Kidney epithelial cell (primary cell): ENCODE measurements around the gene RAI1. TPM values are rescaled to one million over a fixed set of nuclear protein-coding genes. Genes with fewer than 3 reads are reported as not detected.

Experiments used
- DNase-seq: peaks from one replicate; pipeline ENCODE4 v3.0.0-alpha.2; 2010; ENCODE audit warnings: low read depth
- H3K27me3 ChIP-seq: 2 replicates; pipeline ENCODE4 v1.6.0; 2011; ENCODE audit warnings: low read length; ENCODE audit not compliant: control insufficient read depth, insufficient read depth
- H3K36me3 ChIP-seq: 2 replicates; pipeline ENCODE4 v1.5.1; 2011; ENCODE audit warnings: low read length; ENCODE audit not compliant: control insufficient read depth, insufficient read depth
- H3K4me3 ChIP-seq: 2 replicates; pipeline ENCODE4 v1.5.1; 2011; ENCODE audit warnings: low read depth, mild to moderate bottlenecking, control low read depth, low read length
- CTCF ChIP-seq: IDR thresholded peaks from 2 replicates; pipeline ENCODE4 v1.5.1; 2011; ENCODE audit warnings: mild to moderate bottlenecking, moderate library complexity, low read length, control low read depth, inconsistent platforms; ENCODE audit not compliant: insufficient read depth, poor library complexity, severe bottlenecking
- total RNA-seq: library from RNA; depleted of rRNA; stranded (reverse); fragments of >200 nt; gene quantifications from 2 replicates; pipeline ENCODE4 v1.2.3, GENCODE V29; 2015

The RAI1 gene
- total RNA-seq, 1 donor from 2014 or later, result 31.3 TPM

- Histone ChIP-seq H3K36me3 (no peaks in the 10 kb centered on the region), H3K4me3 (peak overlapping the region; percentile 38), H3K27me3 (no peaks in the 10 kb centered on the region)
- no peak for TF ChIP-seq CTCF
- peak; percentile 58 for DNase-seq
Observed at GRCh38 chr17:17839791-17840707, 158.8 kb downstream of the RAI1 start.

GRCh38 chr17:17840751-17841591, 159.7 kb downstream of the RAI1 start:
- no peak for DNase-seq
- TF ChIP-seq CTCF, result no peak
- Histone ChIP-seq H3K36me3 (no peaks in the 10 kb centered on the region), H3K27me3 (no peaks in the 10 kb centered on the region), H3K4me3 (peak overlapping the region; percentile 38)

- DNase-seq, result no peak
- Histone ChIP-seq H3K27me3 (no peaks in the 10 kb centered on the region), H3K36me3 (no peaks in the 10 kb centered on the region), H3K4me3 (no peak overlapping the region)
- TF ChIP-seq CTCF, result no peak
Observed at GRCh38 chr17:17841601-17842025, 160.4 kb downstream of the RAI1 start.

GRCh38 chr17:17842111-17842876, 161.0 kb downstream of the RAI1 start:
- H3K27me3 ChIP-seq, result no peaks in the 10 kb centered on the region
- DNase-seq, result no peak
- no peak for TF ChIP-seq CTCF
- H3K4me3 ChIP-seq, result no peak overlapping the region
- H3K36me3 ChIP-seq, result no peaks in the 10 kb centered on the region

GRCh38 chr17:17843096-17843495, 161.8 kb downstream of the RAI1 start:
- no peak for DNase-seq
- Histone ChIP-seq H3K36me3 (no peaks in the 10 kb centered on the region), H3K4me3 (no peak overlapping the region), H3K27me3 (no peaks in the 10 kb centered on the region)
- TF ChIP-seq CTCF, result no peak
